CD4-positive, alpha-beta memory T cell (primary cell): Measurements from ENCODE around the gene PLRG1. TPM values are rescaled to one million over a fixed set of nuclear protein-coding genes. Genes with fewer than 3 reads are reported as not detected.

ENCODE experiments used
- CTCF ChIA-PET: fragments of 350-600 bp; sonication (Branson Sonifier 250); formaldehyde crosslinking; loops from one replicate; lab custom pipeline; 2021; ENCODE audit warnings: inconsistent platforms; ENCODE audit not compliant: partially characterized antibody; lab: Charles Lee
- POLR2A ChIA-PET: fragments of 350-600 bp; sonication (Branson Sonifier 250); formaldehyde crosslinking; loops from one replicate; lab custom pipeline; 2021; ENCODE audit not compliant: partially characterized antibody; lab: Charles Lee
- DNase-seq, 5 donors: peaks; one replicate each; pipeline versions ENCODE4 v3.0.0 to v3.0.0-alpha.2; 2020 to 2022; ENCODE audit warnings: mixed read lengths in 1 of 5
- H3K27ac ChIP-seq: one replicate; pipeline ENCODE4 v1.7.0; 2013; ENCODE audit warnings: low read depth, low read length
- H3K27me3 ChIP-seq: 2 replicates; pipeline ENCODE4 v1.7.0; 2013; ENCODE audit warnings: mild to moderate bottlenecking, low read length, moderate library complexity; ENCODE audit not compliant: insufficient read depth
- H3K36me3 ChIP-seq: 2 replicates; pipeline ENCODE4 v1.7.0; 2013; ENCODE audit warnings: mild to moderate bottlenecking, low read length, moderate library complexity; ENCODE audit not compliant: insufficient read depth
- H3K4me1 ChIP-seq: 2 replicates; pipeline ENCODE4 v1.7.0; 2013; ENCODE audit warnings: mild to moderate bottlenecking, low read length, moderate library complexity; ENCODE audit not compliant: insufficient read depth
- H3K4me3 ChIP-seq, 2 donors: one replicate each; pipeline ENCODE4 v1.7.0; 2013; ENCODE audit warnings: low read length in 2 of 2, mild to moderate bottlenecking in 1 of 2
- H3K9me3 ChIP-seq, 2 donors: one replicate each; pipeline ENCODE4 v1.7.0; 2013; ENCODE audit warnings: low read length in 2 of 2, control low read depth in 1 of 2; ENCODE audit not compliant: control insufficient read depth in 1 of 2
- H3K27ac Mint-ChIP-seq, 7 donors: one replicate each; pipeline ENCODE4 v1.8.0; 2020 to 2021; ENCODE audit warnings: mixed read lengths in 7 of 7, mild to moderate bottlenecking in 6 of 7, inconsistent platforms in 3 of 7, moderate library complexity in 3 of 7
- H3K27me3 Mint-ChIP-seq, 2 donors: one replicate each; pipeline ENCODE4 v1.8.0; 2020 to 2021; ENCODE audit warnings: mixed read lengths in 2 of 2
- H3K36me3 Mint-ChIP-seq, 2 donors: one replicate each; pipeline ENCODE4 v1.8.0; 2020 to 2021; ENCODE audit warnings: mixed read lengths in 2 of 2, inconsistent platforms in 1 of 2, mild to moderate bottlenecking in 1 of 2
- H3K4me1 Mint-ChIP-seq, 4 donors: one replicate each; pipeline ENCODE4 v1.8.0; 2020 to 2021; ENCODE audit warnings: mixed read lengths in 4 of 4, mild to moderate bottlenecking in 1 of 4
- H3K4me3 Mint-ChIP-seq, 8 donors: one replicate each; pipeline ENCODE4 v1.8.0; 2020 to 2021; ENCODE audit warnings: mixed read lengths in 8 of 8, mild to moderate bottlenecking in 7 of 8, moderate library complexity in 6 of 8, inconsistent platforms in 3 of 8
- H3K9me3 Mint-ChIP-seq, 8 donors: one replicate each; pipeline ENCODE4 v1.8.0; 2020 to 2021; ENCODE audit warnings: mixed read lengths in 8 of 8, mild to moderate bottlenecking in 5 of 8, inconsistent platforms in 3 of 8, moderate library complexity in 1 of 8
- intact Hi-C: fragments of 100-400 bp; cut with micrococcal nuclease; formaldehyde crosslinking; loops from one replicate; pipeline ENCODE4 v1.15.1; 2023
- polyA plus RNA-seq, 2 donors: library from polyadenylated mRNA; unstranded; fragments of 300-500 nt; fragmentation: Illumina TruSeq; gene quantifications; one replicate each; pipeline ENCODE4 v1.2.3, GENCODE V29; 2021
- total RNA-seq, 2 experiments: library from RNA; stranded (reverse); gene quantifications; one replicate each; pipeline ENCODE4 v1.2.3, GENCODE V29; 2021

PLRG1 gene
- total and polyA plus RNA-seq, 4 experiments from 2014 or later = 77.5 to 91.8 (median 83.1) TPM

DNA sequence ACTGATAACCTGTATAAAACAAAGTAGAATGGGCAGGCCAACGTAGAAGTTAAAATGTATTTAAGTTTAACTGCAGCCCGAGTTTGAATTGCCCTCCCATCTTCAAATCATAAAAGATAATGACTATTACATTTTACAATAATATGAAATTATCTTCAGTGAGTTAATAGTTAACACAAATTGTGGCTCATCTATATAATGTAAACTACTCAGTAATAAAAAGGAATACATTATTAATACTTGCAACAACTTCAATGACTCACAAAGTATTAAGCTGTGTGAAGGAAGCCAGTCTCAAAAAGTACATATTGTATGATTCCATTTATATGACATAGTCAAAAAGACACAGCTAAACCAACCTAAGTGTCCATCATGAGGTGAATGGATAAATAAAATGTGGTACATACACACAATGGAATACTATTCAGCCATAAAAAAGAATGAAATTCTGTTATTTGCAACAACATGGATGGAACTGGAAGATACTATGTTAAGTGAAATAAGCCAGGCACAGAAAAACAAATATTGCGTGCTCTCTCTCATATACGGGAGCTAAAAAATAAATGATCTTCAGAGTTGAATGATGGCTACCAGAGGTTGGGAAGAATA lies 7.8 kb downstream of the PLRG1 start:
- H3K4me3 Mint-ChIP-seq = no peak overlapping the region
- no peak overlapping the region for H3K27ac ChIP-seq
- no peak for DNase-seq
- peaks cover 89% of the 10 kb centered on the region for H3K36me3 ChIP-seq
- H3K9me3 ChIP-seq = no peaks in the 10 kb centered on the region
- H3K27me3 Mint-ChIP-seq = no peaks in the 10 kb centered on the region
- H3K27ac Mint-ChIP-seq = peak overlapping the region in 2 of 7 donors; percentile 44 to 76
- no peaks in the 10 kb centered on the region for H3K9me3 Mint-ChIP-seq
- no peak overlapping the region for H3K4me3 ChIP-seq
- ChIA-PET CTCF (interaction anchor here (1.8 kb wide), 1 partner anchor 10 kb away, joined by 6 read pairs; no protein-coding TSS in a partner anchor), POLR2A (no interaction called here)
- no peaks in the 10 kb centered on the region for H3K4me1 ChIP-seq
- intact Hi-C loops = no loop called here
- peaks cover 0 to 6% (median 0%) of the 10 kb centered on the region in 4 donors for H3K4me1 Mint-ChIP-seq
- H3K27me3 ChIP-seq = no peaks in the 10 kb centered on the region
- H3K36me3 Mint-ChIP-seq = peaks cover 47 to 77% of the 10 kb centered on the region in 2 donors

DNA sequence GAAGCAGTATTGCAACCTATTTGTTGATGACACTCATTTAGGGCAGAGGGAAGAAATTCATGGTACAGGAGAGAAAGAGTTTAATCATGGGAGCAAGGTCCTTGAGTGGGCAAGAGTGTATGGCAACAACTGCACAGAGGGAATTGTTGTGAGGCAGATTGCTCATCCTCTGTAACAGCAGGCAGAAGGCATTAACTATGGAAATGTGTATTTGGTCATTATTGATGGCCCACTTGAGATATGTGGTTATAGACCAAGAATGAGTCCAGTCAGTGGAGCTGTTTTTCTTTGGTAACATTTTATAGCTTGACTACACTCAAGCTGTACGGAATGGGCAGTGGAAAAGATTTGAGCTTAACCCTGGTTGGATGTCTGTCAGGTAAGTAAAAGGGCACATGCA lies 15.9 kb downstream of the PLRG1 start:
- H3K36me3 Mint-ChIP-seq = peaks cover 13 to 31% of the 10 kb centered on the region in 2 donors
- no peak for DNase-seq
- no peaks in the 10 kb centered on the region for H3K4me1 Mint-ChIP-seq
- ChIA-PET POLR2A (no interaction called here), CTCF (interaction anchor here (1.6 to 1.8 kb wide), 2 partner anchors 16 to 18 kb away, joined by 3 to 4 read pairs; partner anchors contain the start of gene PLRG1)
- H3K9me3 Mint-ChIP-seq = no peaks in the 10 kb centered on the region
- H3K36me3 ChIP-seq = peaks cover 28% of the 10 kb centered on the region
- intact Hi-C loops = no loop called here
- peak overlapping the region in 2 of 7 donors; percentile 3 to 7 for H3K27ac Mint-ChIP-seq
- no peaks in the 10 kb centered on the region for H3K4me1 ChIP-seq
- H3K27me3 ChIP-seq = no peaks in the 10 kb centered on the region
- no peak overlapping the region for H3K4me3 ChIP-seq
- no peaks in the 10 kb centered on the region for H3K9me3 ChIP-seq
- no peak overlapping the region for H3K4me3 Mint-ChIP-seq
- H3K27ac ChIP-seq = no peak overlapping the region
- H3K27me3 Mint-ChIP-seq = peaks cover 0 to 2% of the 10 kb centered on the region in 2 donors

DNA sequence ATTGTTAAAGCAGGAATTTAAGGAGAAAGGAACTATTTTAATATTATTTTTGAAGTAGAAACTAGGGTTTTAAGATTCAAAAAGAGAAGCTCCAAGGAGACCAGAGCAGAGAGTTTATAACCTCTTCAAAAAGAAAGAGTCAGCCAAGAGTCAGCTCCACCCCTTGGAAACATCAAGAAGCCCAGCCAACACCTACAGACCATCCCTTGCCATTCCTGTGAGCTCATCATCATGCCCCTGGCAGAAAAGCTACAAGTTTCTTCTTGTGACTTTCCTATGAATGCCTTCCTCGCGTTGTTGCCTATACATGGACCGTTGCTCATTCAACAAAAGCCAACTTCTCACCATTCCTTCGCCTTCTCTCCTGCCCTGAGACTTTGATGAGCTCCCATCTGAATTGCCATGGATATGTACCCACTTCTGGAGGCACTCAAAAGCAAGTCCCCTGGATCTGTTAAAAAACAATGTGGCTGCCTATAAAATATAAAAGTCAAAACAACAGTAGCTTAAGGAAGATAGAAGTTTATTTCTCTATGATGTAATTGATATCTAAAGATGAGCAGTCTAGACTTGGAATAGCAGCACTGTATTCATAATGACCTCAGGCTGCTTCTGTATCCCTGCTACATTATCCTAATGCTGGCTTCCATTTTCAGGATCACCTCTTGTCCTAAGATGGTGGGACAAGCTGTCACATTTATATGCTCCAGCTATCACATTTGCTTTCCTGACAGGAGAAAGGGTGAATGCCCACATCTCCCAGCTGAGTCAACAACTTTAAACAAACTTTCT lies 20.3 kb downstream of the PLRG1 start:
- Histone ChIP-seq H3K27ac (no peak overlapping the region), H3K4me1 (no peaks in the 10 kb centered on the region), H3K36me3 (no peaks in the 10 kb centered on the region), H3K9me3 (no peaks in the 10 kb centered on the region), H3K4me3 (no peak overlapping the region), H3K27me3 (no peaks in the 10 kb centered on the region)
- no peak for DNase-seq
- no peaks in the 10 kb centered on the region for H3K9me3 Mint-ChIP-seq
- POLR2A ChIA-PET = interaction anchor here (1.0 kb wide), 1 partner anchor 20 kb away, joined by 3 read pairs; the partner anchor contains the start of gene PLRG1
- no peak overlapping the region for H3K27ac Mint-ChIP-seq
- CTCF ChIA-PET = interaction anchor here (0.9 to 1.5 kb wide), 2 partner anchors 22 to 29 kb away, joined by 4 to 5 read pairs; no protein-coding TSS in a partner anchor
- H3K36me3 Mint-ChIP-seq = peaks cover 0 to 3% of the 10 kb centered on the region in 2 donors
- intact Hi-C loops = no loop called here
- H3K27me3 Mint-ChIP-seq = peaks cover 7 to 11% of the 10 kb centered on the region in 2 donors
- H3K4me1 Mint-ChIP-seq = no peaks in the 10 kb centered on the region
- H3K4me3 Mint-ChIP-seq = no peak overlapping the region

DNA sequence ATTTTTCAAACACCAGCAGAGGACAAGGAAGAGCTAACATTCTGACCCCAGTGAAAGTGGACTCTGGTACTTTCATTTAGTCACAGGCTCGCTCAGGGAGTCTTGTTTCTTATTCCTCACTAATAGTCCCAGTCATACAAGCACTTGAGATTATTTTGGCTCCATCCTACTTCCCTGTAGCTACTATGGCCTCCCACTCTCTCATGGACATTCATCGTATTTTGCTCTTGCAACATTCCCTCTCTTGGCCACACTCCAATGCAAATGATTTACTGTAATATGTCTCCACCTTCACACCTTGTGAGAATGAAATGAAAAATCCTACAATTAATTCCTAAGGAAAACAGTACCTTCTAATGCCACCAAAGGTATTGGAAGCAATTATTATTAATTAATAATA lies 21.3 kb downstream of the PLRG1 start:
- intact Hi-C loops = no loop called here
- Mint-ChIP-seq H3K27me3 (peaks cover 15 to 18% of the 10 kb centered on the region in 2 donors), H3K4me1 (no peaks in the 10 kb centered on the region), H3K9me3 (no peaks in the 10 kb centered on the region), H3K27ac (no peak overlapping the region), H3K36me3 (no peaks in the 10 kb centered on the region), H3K4me3 (no peak overlapping the region)
- Histone ChIP-seq H3K27ac (no peak overlapping the region), H3K27me3 (no peaks in the 10 kb centered on the region), H3K4me3 (no peak overlapping the region), H3K36me3 (no peaks in the 10 kb centered on the region), H3K4me1 (no peaks in the 10 kb centered on the region), H3K9me3 (no peaks in the 10 kb centered on the region)
- ChIA-PET CTCF (interaction anchor here (1.5 kb wide), 1 partner anchor 30 kb away, joined by 5 read pairs; no protein-coding TSS in a partner anchor), POLR2A (no interaction called here)
- no peak for DNase-seq

DNA sequence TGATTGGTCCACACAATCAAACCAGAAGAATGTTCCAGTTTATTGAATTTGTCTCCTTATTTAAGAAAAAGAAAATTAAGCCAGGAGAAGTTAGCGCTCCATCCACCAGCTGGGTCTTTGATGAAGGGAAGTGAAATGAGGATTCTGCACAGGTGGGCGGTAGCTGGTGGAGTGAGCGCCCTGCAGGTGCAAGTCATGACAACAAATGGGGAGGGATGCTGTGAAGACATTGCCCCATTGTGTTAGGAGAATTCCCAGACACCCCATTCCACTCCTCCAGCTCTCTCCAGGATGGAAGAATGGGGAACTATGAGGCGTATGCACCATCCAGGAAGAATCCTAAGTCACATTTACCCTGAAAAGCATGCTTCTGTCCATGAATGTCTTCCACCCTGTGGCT lies 22.9 kb downstream of the PLRG1 start:
- H3K4me3 Mint-ChIP-seq = no peak overlapping the region
- no peaks in the 10 kb centered on the region for H3K9me3 Mint-ChIP-seq
- no peak overlapping the region for H3K27ac ChIP-seq
- DNase-seq = no peak
- ChIA-PET POLR2A (no interaction called here), CTCF (no interaction called here)
- intact Hi-C loops = no loop called here
- H3K27ac Mint-ChIP-seq = no peak overlapping the region
- peaks cover 0 to 1% (median 0%) of the 10 kb centered on the region in 4 donors for H3K4me1 Mint-ChIP-seq
- H3K36me3 Mint-ChIP-seq = no peaks in the 10 kb centered on the region
- H3K4me3 ChIP-seq = no peak overlapping the region
- no peaks in the 10 kb centered on the region for H3K9me3 ChIP-seq
- H3K36me3 ChIP-seq = no peaks in the 10 kb centered on the region
- peaks cover 17 to 22% of the 10 kb centered on the region in 2 donors for H3K27me3 Mint-ChIP-seq
- H3K27me3 ChIP-seq = no peaks in the 10 kb centered on the region
- H3K4me1 ChIP-seq = no peaks in the 10 kb centered on the region

DNA sequence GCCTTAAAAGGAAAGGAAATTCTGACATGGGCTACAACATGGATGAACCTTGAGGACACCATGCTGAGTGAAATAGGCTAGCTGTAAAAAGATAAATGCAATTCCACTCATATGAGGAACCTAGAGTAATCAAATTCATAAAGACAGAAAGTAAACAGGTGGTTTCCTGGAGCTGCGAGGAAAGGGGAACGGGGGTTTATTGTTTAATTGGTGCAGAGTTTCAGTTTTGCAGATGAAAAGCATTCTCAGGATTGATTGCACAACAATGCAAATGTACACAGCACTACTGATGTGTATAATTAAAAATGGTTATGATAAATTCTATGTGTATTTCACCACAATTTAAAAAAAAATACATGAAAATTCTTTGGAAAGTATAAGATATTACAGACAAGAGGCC lies 24.0 kb downstream of the PLRG1 start:
- H3K27me3 ChIP-seq = no peaks in the 10 kb centered on the region

DNA sequence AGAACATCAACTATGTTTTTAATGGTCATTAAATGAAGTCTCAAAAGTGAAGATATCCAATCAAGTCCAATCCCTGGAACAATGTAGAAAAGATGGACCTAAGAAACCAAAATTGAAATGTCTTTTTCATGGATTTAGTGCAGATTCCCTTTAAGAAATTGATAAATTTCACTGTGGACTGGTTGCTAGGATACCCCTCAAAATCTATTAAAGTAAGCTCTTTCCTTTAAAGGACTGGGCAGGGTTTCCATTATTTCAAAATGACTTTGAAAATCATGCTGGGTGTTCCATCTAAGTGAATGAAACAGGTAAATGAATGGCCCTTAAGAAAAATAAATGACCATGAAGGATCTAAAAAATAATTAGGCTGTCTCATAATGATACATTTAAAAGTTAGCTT lies 28.6 kb downstream of the PLRG1 start:
- ChIA-PET CTCF (no interaction called here), POLR2A (no interaction called here)
- no peak for DNase-seq
- Mint-ChIP-seq H3K4me1 (peaks cover 0 to 1% (median 0%) of the 10 kb centered on the region in 4 donors), H3K4me3 (no peak overlapping the region), H3K27me3 (peaks cover 32 to 37% of the 10 kb centered on the region in 2 donors), H3K36me3 (no peaks in the 10 kb centered on the region), H3K9me3 (no peaks in the 10 kb centered on the region), H3K27ac (no peak overlapping the region)
- no peaks in the 10 kb centered on the region for H3K27me3 ChIP-seq
- H3K36me3 ChIP-seq = no peaks in the 10 kb centered on the region
- no peaks in the 10 kb centered on the region for H3K4me1 ChIP-seq
- no peaks in the 10 kb centered on the region for H3K9me3 ChIP-seq
- intact Hi-C loops = no loop called here
- H3K4me3 ChIP-seq = no peak overlapping the region
- no peak overlapping the region for H3K27ac ChIP-seq

More for the DNA sequence above, 24.0 kb downstream of the PLRG1 start:
- Histone ChIP-seq H3K9me3 (no peaks in the 10 kb centered on the region), H3K36me3 (no peaks in the 10 kb centered on the region), H3K27ac (no peak overlapping the region), H3K4me1 (no peaks in the 10 kb centered on the region), H3K4me3 (no peak overlapping the region)
- intact Hi-C loops = no loop called here
- Mint-ChIP-seq H3K4me1 (peaks cover 0 to 1% (median 0%) of the 10 kb centered on the region in 4 donors), H3K27ac (no peak overlapping the region), H3K4me3 (no peak overlapping the region), H3K9me3 (no peaks in the 10 kb centered on the region), H3K27me3 (peaks cover 21 to 24% of the 10 kb centered on the region in 2 donors), H3K36me3 (no peaks in the 10 kb centered on the region)
- CTCF ChIA-PET = no interaction called here
- POLR2A ChIA-PET = no interaction called here
- no peak for DNase-seq
